ENCODE data around the gene AK5.
A peak's percentile ranks its signal among the peaks of the same experiment; 100 is the strongest.

AK5 gene

GRCh38 chr1:77373702-77374101 is 91.9 kb downstream of the AK5 start:
- H3K4me3 ChIP-seq (replicated peaks in 1 of 2; ENCODE audit: low read depth in 2 of 2, low read length in 2 of 2) = no peak overlapping the region
- no peak for DNase-seq (ENCODE audit: low read depth in 2 of 2)
- TF ChIP-seq CTCF (IDR thresholded peaks at IDR 0.05; ENCODE audit: low read depth, low read length) = no peak

- DNase-seq (ENCODE audit: low read depth in 2 of 2) = no peak
- H3K4me3 ChIP-seq (replicated peaks in 1 of 2; ENCODE audit: low read depth in 2 of 2, low read length in 2 of 2) = no peak overlapping the region
- no peak for TF ChIP-seq CTCF (IDR thresholded peaks at IDR 0.05; ENCODE audit: low read depth, low read length)
These were observed 93.7 kb downstream of the AK5 start for GRCh38 chr1:77375541-77375940.

GRCh38 chr1:77375990-77376389 is 94.2 kb downstream of the AK5 start:
- no peak for TF ChIP-seq CTCF (IDR thresholded peaks at IDR 0.05; ENCODE audit: low read depth, low read length)
- no peak overlapping the region for H3K4me3 ChIP-seq (replicated peaks in 1 of 2; ENCODE audit: low read depth in 2 of 2, low read length in 2 of 2)
- DNase-seq (ENCODE audit: low read depth in 2 of 2) = no peak

- no peak overlapping the region for H3K4me3 ChIP-seq (replicated peaks in 1 of 2; ENCODE audit: low read depth in 2 of 2, low read length in 2 of 2)
- DNase-seq (ENCODE audit: low read depth in 2 of 2) = peak in 1 of 2 donors; percentile 34
- TF ChIP-seq CTCF (IDR thresholded peaks at IDR 0.05; ENCODE audit: low read depth, low read length) = no peak
These were observed 97.1 kb downstream of the AK5 start for GRCh38 chr1:77378723-77379535.

- H3K4me3 ChIP-seq (replicated peaks in 1 of 2; ENCODE audit: low read depth in 2 of 2, low read length in 2 of 2) = no peak overlapping the region
- TF ChIP-seq CTCF (IDR thresholded peaks at IDR 0.05; ENCODE audit: low read depth, low read length) = no peak
- peak in 1 of 2 donors; percentile 32 for DNase-seq (ENCODE audit: low read depth in 2 of 2)
These were observed 100.5 kb downstream of the AK5 start for GRCh38 chr1:77382366-77382765.

GRCh38 chr1:77383236-77383635 is 101.4 kb downstream of the AK5 start:
- no peak for TF ChIP-seq CTCF (IDR thresholded peaks at IDR 0.05; ENCODE audit: low read depth, low read length)
- no peak overlapping the region for H3K4me3 ChIP-seq (replicated peaks in 1 of 2; ENCODE audit: low read depth in 2 of 2, low read length in 2 of 2)
- DNase-seq (ENCODE audit: low read depth in 2 of 2) = no peak
